Lung (tissue), 12 donors: ENCODE measurements around the gene PSAPL1. TPM values are rescaled to one million over a fixed set of nuclear protein-coding genes. Genes with fewer than 3 reads are reported as not detected.

Experiments
- ATAC-seq: fragments of 200-7000 bp; cut with Tn5 transposase; one replicate; pipeline ENCODE4 v1.9.1; 2020; ENCODE audit warnings: moderate number of reproducible peaks; ENCODE audit not compliant: insufficient read depth, low FRiP score
- DNase-seq, 3 donors: peaks; one replicate each; pipeline ENCODE4 v3.0.0-alpha.2; 2013 to 2017
- H3K27ac ChIP-seq, 2 donors: one replicate each; pipeline ENCODE4 v1.5.1; 2013; ENCODE audit warnings: mild to moderate bottlenecking in 2 of 2, moderate library complexity in 2 of 2, control low read depth in 1 of 2, inconsistent platforms in 1 of 2, low read depth in 1 of 2, low read length in 1 of 2
- H3K27me3 ChIP-seq, 3 donors: one replicate each; pipeline ENCODE4 v1.5.1; 2013; ENCODE audit warnings: low read length in 2 of 3; ENCODE audit not compliant: control insufficient read depth in 3 of 3, insufficient read depth in 3 of 3
- H3K36me3 ChIP-seq, 4 donors: one replicate each; pipeline ENCODE4 v1.5.1; 2013; ENCODE audit warnings: low read length in 4 of 4, mild to moderate bottlenecking in 1 of 4, moderate library complexity in 1 of 4; ENCODE audit not compliant: control insufficient read depth in 4 of 4, insufficient read depth in 4 of 4
- H3K4me1 ChIP-seq, 5 donors: one replicate each; pipeline ENCODE4 v1.5.1; 2013; ENCODE audit warnings: low read length in 5 of 5, mild to moderate bottlenecking in 2 of 5, moderate library complexity in 1 of 5; ENCODE audit not compliant: control insufficient read depth in 5 of 5, insufficient read depth in 5 of 5
- H3K4me3 ChIP-seq: one replicate; pipeline ENCODE4 v1.5.1; 2013; ENCODE audit warnings: mild to moderate bottlenecking, control low read depth, moderate library complexity
- H3K9ac ChIP-seq, 2 donors: one replicate each; pipeline ENCODE4 v1.5.1; 2013; ENCODE audit warnings: low read length in 2 of 2, control low read depth in 1 of 2; ENCODE audit not compliant: insufficient read depth in 1 of 2
- H3K9me3 ChIP-seq, 4 donors: one replicate each; pipeline ENCODE4 v1.5.1; 2013; ENCODE audit warnings: low read length in 3 of 4, mild to moderate bottlenecking in 1 of 4, moderate library complexity in 1 of 4; ENCODE audit not compliant: control insufficient read depth in 4 of 4, insufficient read depth in 3 of 4
- WGBS, 2 donors: extraction: QIAGEN DNeasy Blood & Tissue Kit; methylation state at CpG; one replicate each; pipeline ENCODE4 v1.1.7; 2013; 5-methylcytosine and 5-hydroxymethylcytosine counted together
- polyA plus RNA-seq, 2 donors: library from polyadenylated mRNA; stranded (reverse); fragments of 200-250 nt; gene quantifications; one replicate each; pipeline ENCODE4 v1.2.1, GENCODE V29; 2013
- total RNA-seq, 2 donors: library from RNA; depleted of rRNA in 1 of 2; stranded (reverse); fragments of >200 nt in 1 of 2; gene quantifications; one replicate each; pipeline ENCODE4 v1.2.1, GENCODE V29; 2014 to 2021
- TF ChIP-seq, protein P1 (sequence below): IDR thresholded peaks from 2 replicates; pipeline ENCODE4 v1.5.1; 2012; ENCODE audit warnings: mild to moderate bottlenecking; ENCODE audit errors: control extremely low read depth, extremely low read depth
- donor health status: control.
- donor health status: control.
- donor health status: Bipolar disorder and iron deficiency.
- donor health status: healthy.
- donor health status: DM: yes; HTN: yes; CAD: no.

Gene PSAPL1
- total and polyA plus RNA-seq, 4 donors: 0.06 to 0.55 (median 0.24) TPM; not detected in 1

DNA sequence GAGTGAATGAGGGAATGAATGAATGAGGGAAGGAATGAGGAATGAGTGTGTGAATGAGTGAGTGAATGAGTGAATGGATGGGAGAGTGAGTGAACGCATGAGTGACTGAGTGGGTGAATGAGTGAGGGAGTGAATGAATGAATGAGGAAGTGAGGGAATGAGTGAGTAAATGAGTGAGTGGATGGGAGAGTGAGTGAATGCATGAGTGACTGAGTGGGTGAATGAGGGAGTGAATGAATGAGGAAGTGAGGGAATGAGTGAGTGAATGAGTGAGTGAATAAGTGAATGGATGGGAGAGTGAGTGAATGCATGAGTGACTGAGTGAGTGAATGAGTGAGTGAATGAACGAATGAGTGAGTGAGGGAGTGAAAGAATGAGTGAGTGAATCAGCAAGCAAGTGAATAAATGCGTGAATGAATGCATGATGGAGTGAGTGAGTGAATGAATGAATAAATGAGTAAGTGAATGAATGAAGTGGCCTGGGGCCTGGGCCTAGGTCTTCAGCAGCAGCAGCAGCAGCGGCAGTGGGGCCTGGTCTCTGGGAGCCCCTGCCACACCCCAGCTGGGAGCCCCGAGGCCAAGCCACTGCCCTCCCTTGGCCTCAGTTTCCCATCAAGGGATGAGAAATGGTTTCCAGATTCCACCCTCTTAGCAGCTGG lies 16.2 kb upstream of the PSAPL1 start:
- no peak for ATAC-seq
- H3K4me3 ChIP-seq: no peak overlapping the region
- no peaks in the 10 kb centered on the region for H3K4me1 ChIP-seq
- no peak overlapping the region for H3K27ac ChIP-seq
- peaks cover 0 to 2% (median 0%) of the 10 kb centered on the region in 4 donors for H3K9me3 ChIP-seq
- H3K36me3 ChIP-seq: no peaks in the 10 kb centered on the region
- WGBS, 2 donors: 78 to 81% methylated on average over 5 of the region's 5 CpGs
- peaks cover 0 to 4% (median 3%) of the 10 kb centered on the region in 3 donors for H3K27me3 ChIP-seq
- TF ChIP-seq, protein P1, sequence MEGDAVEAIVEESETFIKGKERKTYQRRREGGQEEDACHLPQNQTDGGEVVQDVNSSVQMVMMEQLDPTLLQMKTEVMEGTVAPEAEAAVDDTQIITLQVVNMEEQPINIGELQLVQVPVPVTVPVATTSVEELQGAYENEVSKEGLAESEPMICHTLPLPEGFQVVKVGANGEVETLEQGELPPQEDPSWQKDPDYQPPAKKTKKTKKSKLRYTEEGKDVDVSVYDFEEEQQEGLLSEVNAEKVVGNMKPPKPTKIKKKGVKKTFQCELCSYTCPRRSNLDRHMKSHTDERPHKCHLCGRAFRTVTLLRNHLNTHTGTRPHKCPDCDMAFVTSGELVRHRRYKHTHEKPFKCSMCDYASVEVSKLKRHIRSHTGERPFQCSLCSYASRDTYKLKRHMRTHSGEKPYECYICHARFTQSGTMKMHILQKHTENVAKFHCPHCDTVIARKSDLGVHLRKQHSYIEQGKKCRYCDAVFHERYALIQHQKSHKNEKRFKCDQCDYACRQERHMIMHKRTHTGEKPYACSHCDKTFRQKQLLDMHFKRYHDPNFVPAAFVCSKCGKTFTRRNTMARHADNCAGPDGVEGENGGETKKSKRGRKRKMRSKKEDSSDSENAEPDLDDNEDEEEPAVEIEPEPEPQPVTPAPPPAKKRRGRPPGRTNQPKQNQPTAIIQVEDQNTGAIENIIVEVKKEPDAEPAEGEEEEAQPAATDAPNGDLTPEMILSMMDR: no peak
- DNase-seq: no peak
- H3K9ac ChIP-seq: no peak overlapping the region

DNA sequence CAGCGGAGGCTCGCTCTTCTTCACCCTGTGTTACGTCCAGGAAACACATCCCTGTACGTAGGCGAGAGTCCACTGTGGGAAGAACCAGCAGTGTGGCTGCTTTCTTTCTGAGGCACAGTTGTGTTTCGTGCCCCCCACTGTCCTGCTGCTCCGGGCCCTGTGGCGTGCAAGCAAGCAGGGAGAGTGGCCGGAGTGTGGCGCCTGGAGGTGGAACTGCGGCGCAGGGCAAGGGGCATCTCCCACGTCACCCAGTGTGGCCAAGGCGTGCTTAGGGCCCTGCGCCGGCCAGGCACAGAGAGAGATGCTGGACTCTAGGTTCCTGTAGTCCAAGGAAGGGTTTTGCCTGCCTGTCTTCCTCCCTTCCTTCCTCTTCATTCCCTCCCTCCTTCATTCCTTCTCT lies 13.3 kb upstream of the PSAPL1 start:
- Histone ChIP-seq H3K9me3 (peaks cover 0 to 4% (median 0%) of the 10 kb centered on the region in 4 donors), H3K27ac (no peak overlapping the region), H3K9ac (no peak overlapping the region), H3K4me3 (no peak overlapping the region), H3K4me1 (no peaks in the 10 kb centered on the region), H3K36me3 (no peaks in the 10 kb centered on the region), H3K27me3 (peaks cover 0 to 6% (median 3%) of the 10 kb centered on the region in 3 donors)
- DNase-seq: no peak
- TF ChIP-seq, protein P1: no peak
- no peak for ATAC-seq
- 73 to 81% methylated on average over 16 of the region's 16 CpGs for WGBS, 2 donors

DNA sequence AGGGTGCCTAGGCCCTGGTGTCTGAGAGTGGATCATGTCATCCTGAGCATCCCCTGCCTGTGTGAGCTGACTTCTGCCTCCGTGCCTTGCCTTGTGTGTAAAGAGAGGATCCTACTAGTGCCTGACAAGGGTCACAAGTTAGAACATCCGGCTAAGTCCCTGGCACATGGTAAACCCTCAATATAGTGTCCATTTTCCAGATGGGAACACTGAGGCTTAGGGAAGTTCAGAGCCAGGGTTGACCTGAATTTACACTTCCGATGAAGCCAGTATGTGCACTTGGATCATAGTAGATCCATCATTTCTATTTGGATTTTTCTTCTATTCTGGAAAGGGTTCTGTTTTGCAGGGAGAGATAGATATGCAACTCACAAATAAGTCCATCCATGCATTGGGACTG lies 12.5 kb upstream of the PSAPL1 start:
- H3K9me3 ChIP-seq: peaks cover 0 to 4% (median 0%) of the 10 kb centered on the region in 4 donors
- H3K36me3 ChIP-seq: no peaks in the 10 kb centered on the region
- no peaks in the 10 kb centered on the region for H3K4me1 ChIP-seq
- H3K4me3 ChIP-seq: no peak overlapping the region
- no peak overlapping the region for H3K9ac ChIP-seq
- peaks cover 0 to 6% (median 3%) of the 10 kb centered on the region in 3 donors for H3K27me3 ChIP-seq
- WGBS, 2 donors: 89 to 96% methylated on average over 3 of the region's 3 CpGs
- ATAC-seq (no peak), DNase-seq (no peak)
- TF ChIP-seq, protein P1: no peak
- no peak overlapping the region for H3K27ac ChIP-seq
